Heart left ventricle (tissue), 13 donors: ENCODE measurements around the gene FOXB1.

Source experiments
- CTCF ChIP-seq, 12 donors: fragments of 200-600 bp; sonication (generic) in 4 of 12; IDR thresholded peaks; one replicate each; pipeline versions ENCODE4 v1.5.0 to v1.8.0; 2018 to 2022; ENCODE audit warnings: antibody characterized with exemption in 12 of 12, mild to moderate bottlenecking in 5 of 12
- POLR2A ChIP-seq, 2 donors: fragments of 450-650 bp; IDR thresholded peaks; one replicate each; pipeline ENCODE4 v1.6.1; 2017; ENCODE audit warnings: antibody characterized with exemption in 2 of 2, mild to moderate bottlenecking in 2 of 2, moderate library complexity in 2 of 2
- donor health status: ischemic (EF 13 %, LVEDD 7.1; RV severe dilation, severe dysfunction).
- donor health status: DM: no; HTN: yes; CAD: no.
- donor health status: DM: no; HTN: no; CAD: no.
- donor health status: ischemic (EF 25% LVEDD 6.9; RV normal size, moderate dysfunction).
- donor health status: ischemic (EF 25% LVEDD 5.7; RV mildly dilated, moderate dysfunction).
- donor health status: ischemic (EF 35%, LVEDD 5.7; RV mildly dilated, moderate dysfunction).
- donor health status: nonischemic (EF 11% LVEDD 7.7; RV severe dilation, severe dysfunction).
- donor health status: DM: yes; HTN: yes; CAD: no.
- donor health status: PGD.
- donor health status: ischemic (EF 29% LVEDD 5.4; RV normal size, mild dysfunction).
- donor health status: nonischemic (EF 23%, LVEDD 6.1; RV moderate dilation, normal function).

- no peak for TF ChIP-seq CTCF (IDR thresholded peaks at IDR 0.05)
- TF ChIP-seq POLR2A (IDR thresholded peaks at IDR 0.05): no peak
Observed at GRCh38 chr15:60003243-60004008, 685 bp upstream of the FOXB1 start.
